Uterus (tissue), 4 donors: Measurements from ENCODE around the gene TNNI3. TPM values are rescaled to one million over a fixed set of nuclear protein-coding genes. Genes with fewer than 3 reads are reported as not detected.
A peak's percentile ranks its signal among the peaks of the same experiment; 100 is the strongest.

Source experiments
- DNase-seq, 2 donors: peaks; one replicate each; pipeline ENCODE4 v3.0.0-alpha.2; 2019 to 2020
- H3K27ac ChIP-seq, 2 donors: fragments of 200-600 bp; sonication (generic); 1 replicate in 1 of 2; 2 replicates in 1 of 2; pipeline ENCODE4 v1.5.1; 2016 to 2018
- H3K27me3 ChIP-seq, 2 donors: fragments of 200-600 bp; sonication (generic); one replicate each; pipeline ENCODE4 v1.5.1; 2018 to 2019; ENCODE audit warnings: control low read depth in 1 of 2
- H3K36me3 ChIP-seq, 2 donors: fragments of 200-600 bp; sonication (generic); one replicate each; pipeline ENCODE4 v1.5.1; 2019; ENCODE audit warnings: control low read depth in 1 of 2
- H3K4me1 ChIP-seq, 2 donors: fragments of 200-600 bp; sonication (generic); one replicate each; pipeline ENCODE4 v1.5.1; 2018 to 2019; ENCODE audit warnings: control low read depth in 1 of 2
- H3K4me3 ChIP-seq, 2 donors: fragments of 200-600 bp; sonication (generic); 1 replicate in 1 of 2; 2 replicates in 1 of 2; pipeline ENCODE4 v1.5.1; 2018 to 2019; ENCODE audit warnings: mild to moderate bottlenecking in 1 of 2
- H3K9me3 ChIP-seq, 2 donors: fragments of 200-600 bp; sonication (generic); one replicate each; pipeline ENCODE4 v1.5.1; 2019; ENCODE audit warnings: control low read depth in 1 of 2
- POLR2A ChIP-seq, 2 donors: fragments of 450-650 bp; IDR thresholded peaks; one replicate each; pipeline ENCODE4 v1.6.1; 2016; ENCODE audit warnings: antibody characterized with exemption in 2 of 2, mild to moderate bottlenecking in 1 of 2, moderate library complexity in 1 of 2
- intact Hi-C: fragments of 100-400 bp; cut with DNase I; formaldehyde crosslinking; loops from one replicate; pipeline ENCODE4 v1.15.1; 2023; ENCODE audit warnings: low total_unique reads
- total RNA-seq, 4 donors: library from RNA; depleted of rRNA in 3 of 4; stranded (reverse); fragments of >200 nt in 3 of 4; gene quantifications; one replicate each; pipeline versions ENCODE4 v1.1.0 to v1.2.4, GENCODE V29; 2014 to 2023
- TF ChIP-seq, protein P1 (sequence below), 4 experiments: fragments of 200-600 bp in 2 of 4; fragments of 450-650 bp in 2 of 4; sonication (generic) in 2 of 4; IDR thresholded peaks; one replicate each; pipeline ENCODE4 v1.5.1; 2016 to 2019; ENCODE audit warnings: antibody characterized with exemption in 4 of 4, mild to moderate bottlenecking in 2 of 4, moderate library complexity in 1 of 4
- donor health status: DM: yes; HTN: yes; CAD: no.

Gene TNNI3
- total RNA-seq, 4 donors from 2014 or later = 0.55 to 3.3 TPM; not detected in 2

DNA sequence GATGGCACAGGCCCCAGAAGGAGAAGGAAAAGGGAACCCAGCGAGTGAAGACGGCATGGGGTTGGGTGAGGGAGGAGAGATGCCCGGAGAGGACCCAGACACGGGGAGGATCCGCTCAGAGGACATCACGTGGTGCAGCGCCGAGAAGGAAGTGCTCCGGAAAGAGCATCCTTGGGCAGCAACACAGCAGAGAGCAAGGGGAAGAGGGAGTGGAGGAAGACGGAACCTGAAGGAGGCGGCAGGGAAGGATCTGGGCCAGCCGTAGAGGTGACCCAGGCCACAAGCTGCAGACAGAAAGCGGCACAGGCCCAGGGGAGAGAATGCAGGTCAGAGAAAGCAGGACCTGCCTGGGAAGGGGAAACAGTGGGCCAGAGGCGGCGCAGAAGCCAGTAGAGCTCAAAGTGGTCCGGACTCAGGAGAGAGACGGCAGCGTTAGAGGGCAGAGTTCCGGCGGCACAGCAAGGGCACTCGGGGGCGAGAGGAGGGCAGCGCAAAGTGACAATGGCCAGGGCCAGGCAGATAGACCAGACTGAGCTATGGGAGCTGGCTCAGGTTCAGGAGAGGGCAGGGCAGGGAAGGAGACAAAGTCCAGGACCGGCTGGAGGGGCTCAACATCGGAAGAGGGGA lies 41.2 kb downstream of the TNNI3 start:
- intact Hi-C loops = loop anchor here (10.0 kb wide), 1 partner anchor 528 kb away; the partner anchor contains the start of genes CCDC106, ZNF580 and ZNF581
- Histone ChIP-seq H3K27ac (peak overlapping the region; percentile 97 to 100), H3K9me3 (no peaks in the 10 kb centered on the region), H3K4me1 (peaks cover 13 to 38% of the 10 kb centered on the region in 2 donors), H3K4me3 (peak overlapping the region; percentile 75 to 80), H3K27me3 (no peaks in the 10 kb centered on the region), H3K36me3 (no peaks in the 10 kb centered on the region)
- TF ChIP-seq, protein P1, sequence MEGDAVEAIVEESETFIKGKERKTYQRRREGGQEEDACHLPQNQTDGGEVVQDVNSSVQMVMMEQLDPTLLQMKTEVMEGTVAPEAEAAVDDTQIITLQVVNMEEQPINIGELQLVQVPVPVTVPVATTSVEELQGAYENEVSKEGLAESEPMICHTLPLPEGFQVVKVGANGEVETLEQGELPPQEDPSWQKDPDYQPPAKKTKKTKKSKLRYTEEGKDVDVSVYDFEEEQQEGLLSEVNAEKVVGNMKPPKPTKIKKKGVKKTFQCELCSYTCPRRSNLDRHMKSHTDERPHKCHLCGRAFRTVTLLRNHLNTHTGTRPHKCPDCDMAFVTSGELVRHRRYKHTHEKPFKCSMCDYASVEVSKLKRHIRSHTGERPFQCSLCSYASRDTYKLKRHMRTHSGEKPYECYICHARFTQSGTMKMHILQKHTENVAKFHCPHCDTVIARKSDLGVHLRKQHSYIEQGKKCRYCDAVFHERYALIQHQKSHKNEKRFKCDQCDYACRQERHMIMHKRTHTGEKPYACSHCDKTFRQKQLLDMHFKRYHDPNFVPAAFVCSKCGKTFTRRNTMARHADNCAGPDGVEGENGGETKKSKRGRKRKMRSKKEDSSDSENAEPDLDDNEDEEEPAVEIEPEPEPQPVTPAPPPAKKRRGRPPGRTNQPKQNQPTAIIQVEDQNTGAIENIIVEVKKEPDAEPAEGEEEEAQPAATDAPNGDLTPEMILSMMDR (IDR thresholded peaks at IDR 0.05) = no peak
- peak; percentile 27 to 44 for TF ChIP-seq POLR2A (IDR thresholded peaks at IDR 0.05)
- DNase-seq = peak; percentile 72 to 73

DNA sequence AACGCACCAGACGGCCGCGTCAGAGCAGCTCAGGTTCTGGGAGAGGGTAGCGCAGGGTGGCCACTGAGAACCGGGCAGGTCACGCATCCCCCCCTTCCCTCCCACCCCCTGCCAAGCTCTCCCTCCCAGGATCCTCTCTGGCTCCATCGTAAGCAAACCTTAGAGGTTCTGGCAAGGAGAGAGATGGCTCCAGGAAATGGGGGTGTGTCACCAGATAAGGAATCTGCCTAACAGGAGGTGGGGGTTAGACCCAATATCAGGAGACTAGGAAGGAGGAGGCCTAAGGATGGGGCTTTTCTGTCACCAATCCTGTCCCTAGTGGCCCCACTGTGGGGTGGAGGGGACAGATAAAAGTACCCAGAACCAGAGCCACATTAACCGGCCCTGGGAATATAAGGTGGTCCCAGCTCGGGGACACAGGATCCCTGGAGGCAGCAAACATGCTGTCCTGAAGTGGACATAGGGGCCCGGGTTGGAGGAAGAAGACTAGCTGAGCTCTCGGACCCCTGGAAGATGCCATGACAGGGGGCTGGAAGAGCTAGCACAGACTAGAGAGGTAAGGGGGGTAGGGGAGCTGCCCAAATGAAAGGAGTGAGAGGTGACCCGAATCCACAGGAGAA lies 42.0 kb downstream of the TNNI3 start:
- Histone ChIP-seq H3K36me3 (no peaks in the 10 kb centered on the region), H3K4me3 (peak overlapping the region; percentile 75 to 80), H3K9me3 (no peaks in the 10 kb centered on the region), H3K4me1 (peaks cover 13 to 38% of the 10 kb centered on the region in 2 donors), H3K27ac (peak overlapping the region; percentile 97 to 100), H3K27me3 (no peaks in the 10 kb centered on the region)
- intact Hi-C loops = loop anchor here (10.0 kb wide), 1 partner anchor 529 kb away; the partner anchor contains the start of genes CCDC106, ZNF580 and ZNF581
- peak in 1 of 2 donors; percentile 17 for TF ChIP-seq POLR2A (IDR thresholded peaks at IDR 0.05)
- TF ChIP-seq, protein P1 (IDR thresholded peaks at IDR 0.05) = no peak
- peak; percentile 43 to 50 for DNase-seq

DNA sequence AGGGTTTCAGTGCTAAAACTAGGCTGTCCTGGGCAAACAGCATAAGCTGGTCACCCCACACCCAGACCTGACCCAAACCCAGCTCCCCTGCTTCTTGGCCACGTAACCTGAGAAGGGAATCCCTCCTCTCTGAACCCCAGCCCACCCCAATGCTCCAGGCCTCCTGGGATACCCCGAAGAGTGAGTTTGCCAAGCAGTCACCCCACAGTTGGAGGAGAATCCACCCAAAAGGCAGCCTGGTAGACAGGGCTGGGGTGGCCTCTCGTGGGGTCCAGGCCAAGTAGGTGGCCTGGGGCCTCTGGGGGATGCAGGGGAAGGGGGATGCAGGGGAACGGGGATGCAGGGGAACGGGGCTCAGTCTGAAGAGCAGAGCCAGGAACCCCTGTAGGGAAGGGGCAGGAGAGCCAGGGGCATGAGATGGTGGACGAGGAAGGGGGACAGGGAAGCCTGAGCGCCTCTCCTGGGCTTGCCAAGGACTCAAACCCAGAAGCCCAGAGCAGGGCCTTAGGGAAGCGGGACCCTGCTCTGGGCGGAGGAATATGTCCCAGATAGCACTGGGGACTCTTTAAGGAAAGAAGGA lies 42.9 kb downstream of the TNNI3 start:
- Histone ChIP-seq H3K27me3 (no peaks in the 10 kb centered on the region), H3K27ac (peak overlapping the region; percentile 97 to 100), H3K36me3 (no peaks in the 10 kb centered on the region), H3K4me3 (no peak overlapping the region), H3K4me1 (peaks cover 13 to 38% of the 10 kb centered on the region in 2 donors), H3K9me3 (no peaks in the 10 kb centered on the region)
- DNase-seq = no peak
- intact Hi-C loops = loop anchor here (10.0 kb wide), 1 partner anchor 530 kb away; the partner anchor contains the start of genes CCDC106, ZNF580 and ZNF581
- TF ChIP-seq, protein P1 (IDR thresholded peaks at IDR 0.05) = no peak
- TF ChIP-seq POLR2A (IDR thresholded peaks at IDR 0.05) = no peak

DNA sequence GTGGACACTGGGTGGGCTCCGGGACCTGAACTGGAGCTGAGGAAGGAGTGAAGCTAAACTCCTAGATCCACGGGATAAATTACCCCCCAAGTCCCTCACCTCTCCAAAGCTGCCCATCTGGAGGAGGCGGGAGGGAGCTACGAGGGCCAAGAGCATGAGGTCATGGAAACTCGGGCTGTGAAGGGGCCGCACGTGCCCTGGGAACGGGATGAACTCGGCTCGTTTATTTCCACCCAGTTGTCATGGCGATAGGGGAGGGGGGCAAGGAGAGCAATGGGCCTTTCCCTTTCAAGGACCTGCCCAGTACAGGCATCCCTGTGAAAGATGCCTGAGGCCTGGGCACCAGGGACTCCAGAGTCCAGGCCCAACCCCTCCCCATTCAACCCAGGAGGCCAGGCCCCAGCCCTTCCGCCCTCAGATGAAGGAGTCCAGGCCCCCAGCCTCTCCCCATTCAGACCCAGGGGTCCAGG lies 43.9 kb downstream of the TNNI3 start:
- H3K4me1 ChIP-seq = peaks cover 13 to 38% of the 10 kb centered on the region in 2 donors
- peak overlapping the region; percentile 21 to 24 for H3K4me3 ChIP-seq
- H3K36me3 ChIP-seq = no peaks in the 10 kb centered on the region
- intact Hi-C loops = loop anchor here (10.0 kb wide), 1 partner anchor 531 kb away; the partner anchor contains the start of genes CCDC106, ZNF580 and ZNF581
- H3K27ac ChIP-seq = peak overlapping the region; percentile 97 to 100
- peak; percentile 96 to 99 for DNase-seq
- H3K9me3 ChIP-seq = no peaks in the 10 kb centered on the region
- TF ChIP-seq POLR2A (IDR thresholded peaks at IDR 0.05) = peak; percentile 56 to 74
- TF ChIP-seq, protein P1 (IDR thresholded peaks at IDR 0.05) = peak in 1 of 4 experiments; percentile 21
- H3K27me3 ChIP-seq = no peaks in the 10 kb centered on the region
